ENCODE data around the gene LCNL1.

Gene LCNL1

DNA sequence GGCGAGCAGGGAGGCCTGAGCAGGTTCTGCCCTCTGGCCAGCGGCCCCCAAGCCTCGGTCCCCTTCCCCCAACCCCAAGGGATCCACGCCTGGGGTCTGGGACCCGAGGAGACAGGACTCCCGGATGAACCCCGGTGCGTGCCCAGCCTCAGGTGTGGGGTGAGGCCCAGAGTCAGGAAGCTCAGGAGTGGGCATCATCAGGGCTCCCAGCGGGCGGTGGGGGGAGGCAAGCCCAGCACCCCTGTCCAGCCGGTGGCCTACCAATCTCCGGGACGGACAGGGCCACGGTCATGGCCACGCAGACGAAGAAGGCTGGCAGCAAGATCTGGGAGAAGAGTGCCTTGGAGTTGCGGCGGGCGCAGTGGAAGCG is 30.8 kb downstream of the LCNL1 start:
- no peak for DNase-seq

DNA sequence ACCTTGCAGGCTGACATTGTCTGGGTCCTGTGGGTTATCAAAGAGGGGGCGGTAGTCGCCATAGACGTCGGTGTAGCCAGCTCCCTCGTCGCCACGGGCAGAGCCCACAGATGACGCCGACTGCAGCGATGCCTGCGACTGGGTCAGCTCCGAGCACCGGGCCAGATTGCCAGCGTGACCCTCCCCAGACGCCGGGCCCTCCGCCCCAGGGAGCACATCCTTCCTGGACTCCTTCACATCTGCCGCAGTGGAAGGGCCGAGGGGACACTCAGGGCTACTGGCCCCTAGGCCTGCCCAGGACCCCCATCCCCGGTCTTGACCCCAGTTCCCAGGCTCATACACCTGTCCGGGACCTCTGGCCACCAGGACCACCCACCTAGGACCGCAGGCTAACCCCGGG is 31.4 kb downstream of the LCNL1 start:
- DNase-seq, result no peak

DNA sequence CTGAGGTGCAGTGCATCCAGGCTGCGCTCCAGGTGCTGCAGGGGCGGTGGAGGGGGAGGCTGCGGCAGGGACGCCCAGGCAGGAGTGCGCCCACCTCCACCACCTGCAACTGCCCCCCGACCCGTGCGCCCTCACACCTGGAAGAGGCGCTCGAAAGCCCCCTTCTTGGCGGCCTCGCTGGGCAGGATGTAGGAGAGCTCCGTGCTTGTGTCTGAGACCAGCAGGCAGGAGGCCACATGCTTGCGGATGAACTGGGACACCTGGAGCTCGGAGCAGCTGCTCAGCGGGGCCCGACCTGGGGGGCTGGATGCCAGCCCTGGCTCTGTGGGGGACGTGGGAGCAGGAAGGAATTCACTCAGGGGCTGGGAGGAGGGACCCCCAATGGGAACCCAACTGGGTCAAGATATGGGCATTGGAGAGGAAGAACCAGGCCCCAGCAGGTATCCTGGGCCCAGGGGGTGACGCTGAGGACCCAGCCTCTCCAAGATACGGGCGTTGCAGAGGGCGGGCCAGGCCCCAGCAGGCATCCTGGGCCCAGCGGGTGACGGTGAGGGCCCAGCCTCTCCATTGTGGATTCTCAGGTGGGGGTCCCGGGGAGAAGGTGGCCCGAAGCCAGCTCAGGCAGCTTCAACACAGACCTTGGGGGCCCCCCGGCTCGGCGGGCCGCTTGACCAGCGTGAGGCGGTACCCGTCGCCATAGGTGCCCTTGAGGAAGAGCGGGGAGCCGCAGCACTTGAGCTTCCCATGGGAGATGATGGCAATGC is 32.2 kb downstream of the LCNL1 start:
- no peak for DNase-seq

DNA sequence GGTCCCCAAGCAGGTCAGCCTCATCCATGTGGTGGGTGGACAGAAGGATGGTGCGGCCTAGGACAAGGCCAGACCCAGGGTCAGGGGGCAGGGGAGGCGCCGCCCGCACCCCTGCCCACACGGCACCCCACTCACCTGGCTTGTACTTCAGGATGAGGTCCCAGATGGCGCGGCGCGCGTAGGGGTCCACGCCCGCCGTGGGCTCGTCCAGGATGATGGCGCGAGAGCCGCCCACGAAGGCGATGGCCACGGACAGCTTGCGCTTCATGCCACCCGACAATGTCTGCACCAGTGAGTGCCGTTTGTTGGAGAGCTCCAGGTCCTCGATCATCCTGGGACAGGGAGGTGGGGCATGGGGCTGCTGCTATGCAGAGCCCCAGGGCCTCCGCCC is 32.7 kb downstream of the LCNL1 start:
- DNase-seq, result no peak

DNA sequence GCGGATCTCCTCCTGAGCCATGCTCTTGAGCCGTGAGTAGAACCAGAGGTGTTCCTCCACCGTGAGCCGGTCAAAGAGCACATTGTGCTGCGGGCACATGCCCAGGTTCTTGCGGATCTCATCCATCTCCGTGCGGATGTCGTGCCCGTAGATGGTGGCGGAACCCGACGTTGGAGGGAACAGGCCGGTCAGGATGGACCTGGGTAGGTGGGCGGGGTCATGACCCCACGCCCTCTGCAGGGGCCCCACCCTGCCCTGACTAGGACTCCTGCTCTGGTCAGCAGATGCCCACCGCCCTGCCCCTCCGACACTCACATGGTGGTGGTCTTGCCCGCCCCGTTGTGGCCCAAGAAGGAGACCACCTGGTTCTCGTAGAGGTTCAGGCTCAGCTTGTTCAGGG is 33.2 kb downstream of the LCNL1 start:
- DNase-seq, result no peak

DNA sequence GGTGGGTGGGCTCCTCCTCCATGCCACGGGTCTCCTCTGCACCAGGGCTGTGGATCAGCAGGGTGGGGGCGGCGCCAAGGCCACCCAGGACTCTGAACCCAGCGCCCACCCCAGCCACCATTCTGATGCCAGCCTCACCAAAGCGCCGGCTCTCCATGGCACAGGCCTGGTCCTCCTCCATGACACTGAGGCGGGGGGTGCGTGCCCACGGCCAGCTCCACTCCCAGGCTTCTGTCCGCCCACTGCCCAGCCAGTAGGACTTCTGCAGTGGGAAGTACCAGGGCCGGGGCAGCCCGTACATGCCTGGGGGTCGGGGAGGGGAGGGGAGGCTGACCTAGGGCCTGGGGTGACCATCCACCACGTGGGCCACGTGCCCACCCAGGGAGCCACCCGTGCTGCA is 33.6 kb downstream of the LCNL1 start:
- DNase-seq, result no peak

DNA sequence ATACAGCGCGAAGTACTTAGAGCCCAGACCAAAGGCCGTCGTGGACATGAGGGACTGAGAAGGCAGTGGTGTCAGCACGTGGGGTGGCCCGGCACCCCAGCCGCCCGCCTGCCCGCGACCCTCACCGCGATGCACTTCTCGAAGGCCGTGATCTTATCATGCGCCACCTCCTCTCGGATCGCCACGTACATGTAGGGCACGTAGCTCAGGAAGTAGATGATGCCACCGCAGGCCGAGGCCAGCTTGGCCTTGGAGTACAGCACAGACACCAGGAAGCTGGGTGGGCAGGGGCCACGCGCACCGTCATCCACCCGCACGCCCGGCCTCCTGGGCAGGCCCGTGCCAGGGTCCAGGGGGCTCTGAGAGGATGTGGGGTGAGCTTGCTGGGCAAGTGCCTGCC is 34.3 kb downstream of the LCNL1 start:
- no peak for DNase-seq

DNA sequence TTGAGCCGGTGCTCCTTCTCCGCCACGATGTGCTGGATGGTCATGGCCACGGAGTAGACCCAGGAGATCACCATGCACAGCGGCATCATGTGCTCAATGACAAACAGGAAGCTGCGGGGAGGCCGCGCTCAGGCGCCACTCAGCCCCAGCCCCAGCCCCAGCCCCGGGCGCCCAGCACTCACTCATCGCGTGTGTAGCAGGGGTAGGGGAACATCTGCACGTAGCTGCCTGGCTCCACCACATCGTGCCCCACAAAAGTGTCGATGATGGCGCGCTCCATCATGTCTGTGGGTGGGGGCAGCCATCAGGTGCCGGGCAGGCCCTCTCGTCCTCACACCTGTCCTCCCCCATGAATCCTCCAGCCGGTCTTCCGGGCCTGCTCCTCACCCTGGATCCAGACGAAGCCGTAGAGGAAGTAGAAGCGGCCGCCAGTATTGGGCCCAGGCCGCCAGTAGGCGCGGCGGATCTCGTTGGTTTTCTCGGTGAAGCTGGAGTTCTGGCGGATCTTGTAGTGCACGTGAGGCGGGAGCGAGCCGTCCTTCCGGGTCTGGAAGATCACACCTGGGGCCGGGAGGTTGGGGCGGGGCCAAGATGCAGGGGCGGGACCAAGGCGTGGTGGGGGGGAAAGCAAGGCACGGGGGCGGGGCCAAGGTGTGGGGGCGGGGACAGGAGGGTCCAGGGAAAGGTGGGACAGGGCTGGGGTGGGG is 35.2 kb downstream of the LCNL1 start:
- DNase-seq, result no peak

DNA sequence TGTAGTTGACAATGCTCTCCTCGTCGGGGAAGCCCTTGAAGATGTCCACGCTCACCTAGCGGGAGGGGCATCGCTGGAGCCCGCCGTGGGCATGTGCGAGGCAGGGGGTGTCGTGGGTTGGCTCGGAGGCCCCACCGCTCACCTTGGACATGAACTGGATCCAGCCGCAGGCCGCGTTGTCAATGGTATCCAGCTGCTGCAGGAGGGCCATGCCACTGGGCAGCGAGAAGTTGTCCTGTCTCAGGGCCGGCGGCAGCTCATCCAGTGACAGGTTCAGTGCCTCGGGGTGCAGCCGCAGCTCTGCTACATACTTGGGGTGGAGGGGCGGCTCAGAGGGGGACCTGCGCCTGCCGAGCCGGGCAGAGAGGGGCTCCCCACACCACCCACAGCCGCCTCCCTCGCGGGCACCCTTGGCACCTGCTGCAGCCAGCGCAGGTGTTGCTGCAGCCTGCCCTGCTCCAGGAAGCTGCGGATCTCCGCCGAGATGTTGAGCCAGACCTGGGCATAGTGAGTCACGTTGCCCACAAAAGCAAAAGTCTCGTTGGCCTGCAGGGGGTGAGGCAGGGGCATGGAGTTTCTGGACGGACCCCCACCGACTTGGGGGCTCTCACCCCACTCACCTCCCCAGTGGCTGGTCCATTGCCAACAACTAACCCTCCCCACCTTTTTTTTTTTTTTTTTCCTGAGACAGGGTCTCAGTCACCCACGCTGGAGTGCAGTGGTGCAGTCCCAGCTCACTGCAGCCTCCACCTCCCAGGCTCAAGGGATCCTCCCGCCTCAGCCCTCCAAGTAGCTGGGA is 36.2 kb downstream of the LCNL1 start:
- no peak for DNase-seq

DNA sequence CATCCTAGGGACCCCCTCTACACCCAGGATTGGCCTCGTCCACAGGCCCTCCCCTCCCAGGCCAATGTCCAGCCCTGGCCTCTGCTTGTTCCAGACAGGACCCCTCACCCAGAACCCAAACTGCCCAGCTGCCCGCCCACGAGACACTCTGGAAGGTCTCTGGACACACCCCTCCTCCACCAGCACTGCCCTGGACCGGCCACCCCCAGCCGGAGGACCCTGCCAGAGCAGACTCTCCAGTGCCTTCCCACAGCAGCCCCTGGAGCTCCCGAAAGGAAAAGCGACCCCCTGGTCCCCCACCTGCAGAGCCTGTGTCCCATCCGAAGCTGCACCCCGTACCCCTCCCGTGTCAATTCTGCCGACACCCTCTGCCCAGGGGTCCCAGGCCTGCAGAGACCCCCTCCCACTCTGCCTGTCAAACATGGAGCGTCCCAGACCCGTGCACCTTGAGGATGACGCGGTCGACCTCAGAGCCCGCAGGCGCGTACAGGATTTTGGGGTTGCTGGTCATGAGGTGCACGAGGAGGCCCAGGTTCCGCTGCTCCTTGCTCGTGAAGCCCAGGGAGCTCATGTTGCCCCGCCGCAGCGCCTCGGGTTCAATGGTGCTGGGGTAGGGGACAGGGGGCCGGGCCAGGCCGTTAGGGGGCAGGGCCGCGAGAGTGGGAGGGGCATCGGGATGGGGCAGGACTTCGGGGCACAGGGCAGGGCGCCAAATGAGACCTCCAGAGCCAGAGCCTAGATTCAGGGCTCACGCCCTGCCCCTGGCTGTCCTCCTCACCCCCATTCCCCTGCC is 37.3 kb downstream of the LCNL1 start:
- DNase-seq, result no peak

DNA sequence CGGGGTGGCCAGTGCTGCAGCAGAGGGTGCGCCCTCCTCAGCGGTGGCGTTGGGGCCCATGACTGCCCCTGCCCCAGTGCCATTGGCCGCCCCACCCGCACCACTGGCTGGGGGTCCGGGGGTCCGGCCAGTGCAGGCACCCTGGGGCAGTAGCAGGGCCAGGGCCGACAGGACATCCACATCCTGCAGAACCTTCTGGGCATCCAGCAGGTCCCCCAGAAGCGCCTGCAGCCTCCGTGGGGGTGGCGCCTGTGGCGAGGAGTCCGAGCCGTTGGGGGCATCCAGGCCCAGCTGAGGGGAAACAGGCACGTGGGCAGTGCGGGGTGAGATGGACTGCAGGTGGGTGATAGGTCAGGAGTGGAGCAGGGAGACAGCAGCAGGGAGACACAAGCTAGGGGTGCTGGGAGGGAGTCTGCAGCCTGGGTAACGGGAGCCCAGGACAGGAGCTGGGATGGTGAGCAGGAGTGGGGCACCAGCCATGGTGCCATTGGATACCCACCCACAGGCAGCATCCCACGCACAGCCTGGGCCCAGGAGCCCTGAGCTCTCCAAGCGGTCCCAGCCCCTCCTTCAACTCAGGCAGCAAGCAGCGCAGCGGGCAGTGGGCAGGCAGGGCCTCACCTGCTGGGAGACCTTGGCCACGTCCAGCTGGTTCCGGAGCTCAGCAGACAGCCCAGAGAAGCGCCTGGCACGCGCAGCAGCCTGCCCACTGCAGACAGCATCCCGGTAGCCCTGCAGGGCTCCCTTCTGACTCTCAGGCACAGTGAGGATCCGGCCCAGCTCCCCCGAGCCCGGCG is 38.2 kb downstream of the LCNL1 start:
- no peak for DNase-seq

DNA sequence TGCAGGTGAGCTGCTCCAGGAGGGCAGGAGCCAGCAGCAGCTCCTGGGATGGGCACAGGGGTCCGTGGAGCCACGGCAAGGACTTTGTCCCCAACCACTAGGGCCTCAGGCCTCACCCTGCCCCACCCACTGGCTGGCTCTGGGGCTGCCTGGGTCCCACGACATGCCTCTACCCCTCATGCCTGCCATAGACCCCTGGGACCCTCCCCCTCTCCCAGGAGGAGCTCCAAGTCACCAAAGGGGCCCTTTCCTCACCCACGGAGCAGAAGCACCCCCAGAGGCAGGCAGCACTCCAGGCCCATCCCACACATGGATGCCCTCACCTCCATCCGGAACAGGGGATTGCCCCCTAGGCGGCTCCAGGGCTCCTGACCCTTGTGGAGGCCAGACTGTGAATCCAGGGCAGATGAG is 38.8 kb downstream of the LCNL1 start:
- DNase-seq, result no peak

DNA sequence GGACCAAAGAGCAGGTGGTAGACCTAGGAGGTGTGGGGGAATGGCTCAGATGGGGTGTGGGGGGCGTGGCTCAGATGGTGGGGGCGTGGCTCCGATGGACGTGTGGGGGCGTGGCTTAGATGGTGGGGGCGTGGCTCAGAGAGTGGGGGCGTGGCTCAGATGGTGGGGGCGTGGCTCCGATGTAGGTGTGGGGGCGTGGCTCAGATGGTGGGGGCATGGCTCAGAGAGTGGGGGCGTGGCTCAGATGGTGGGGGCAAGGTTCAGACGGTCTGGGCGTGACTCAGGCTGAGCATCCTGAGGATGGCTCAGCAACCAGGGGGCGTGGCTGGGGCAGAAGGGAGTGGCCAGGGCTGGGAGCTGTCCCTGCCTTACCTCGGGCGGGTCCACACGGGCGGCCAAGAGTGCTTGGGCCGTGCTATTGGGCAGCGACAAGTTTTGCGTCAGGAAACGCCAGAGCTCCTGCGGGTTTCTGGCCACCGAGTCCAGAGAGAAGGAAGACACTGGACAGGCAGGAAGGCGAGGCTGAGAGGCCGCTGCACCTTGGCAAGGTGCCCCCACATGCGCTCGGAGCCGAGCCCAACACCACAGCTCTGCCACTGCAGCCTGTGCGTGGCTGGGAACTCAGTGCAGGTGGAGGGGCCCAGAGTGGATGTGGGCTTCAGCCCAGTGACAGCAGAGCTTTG is 39.3 kb downstream of the LCNL1 start:
- DNase-seq, result no peak

DNA sequence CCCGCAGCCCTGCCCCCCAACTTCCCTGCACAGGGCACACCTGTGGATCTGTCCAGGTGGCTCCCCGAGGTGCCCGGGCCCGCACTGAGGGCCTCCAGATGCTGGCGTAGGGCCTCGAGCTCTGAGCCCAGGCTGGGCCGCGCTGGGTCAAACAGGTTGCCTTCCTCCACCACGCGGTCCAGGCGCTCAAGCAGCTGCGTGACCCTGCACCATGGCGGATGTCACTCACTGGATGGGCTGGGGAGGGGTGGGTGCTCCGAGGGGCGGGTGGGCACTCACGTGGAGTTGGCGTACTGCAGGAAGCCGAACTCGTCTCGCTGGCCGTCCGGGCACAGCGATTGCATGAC is 39.8 kb downstream of the LCNL1 start:
- no peak for DNase-seq

DNA sequence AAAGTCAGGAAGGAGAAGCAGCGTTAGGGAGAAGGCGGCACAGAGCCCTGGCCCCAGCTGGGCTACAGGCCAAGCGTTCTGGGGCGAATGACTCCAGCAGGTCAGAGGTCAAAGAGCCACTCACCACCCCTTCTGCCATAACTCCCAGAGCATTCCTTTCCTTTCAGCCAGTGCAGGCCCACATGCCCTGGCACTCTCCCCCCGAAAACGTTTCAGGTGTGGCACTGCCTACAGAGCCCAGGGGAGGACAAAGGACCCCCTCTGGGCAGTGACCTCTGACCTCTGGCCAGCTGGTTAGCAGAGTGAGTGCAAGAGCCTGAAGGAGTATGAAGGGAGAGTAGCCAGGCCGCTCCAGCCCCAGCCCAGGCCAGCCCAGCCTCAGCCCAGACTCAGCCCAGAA is 40.4 kb downstream of the LCNL1 start:
- DNase-seq, result no peak

DNA sequence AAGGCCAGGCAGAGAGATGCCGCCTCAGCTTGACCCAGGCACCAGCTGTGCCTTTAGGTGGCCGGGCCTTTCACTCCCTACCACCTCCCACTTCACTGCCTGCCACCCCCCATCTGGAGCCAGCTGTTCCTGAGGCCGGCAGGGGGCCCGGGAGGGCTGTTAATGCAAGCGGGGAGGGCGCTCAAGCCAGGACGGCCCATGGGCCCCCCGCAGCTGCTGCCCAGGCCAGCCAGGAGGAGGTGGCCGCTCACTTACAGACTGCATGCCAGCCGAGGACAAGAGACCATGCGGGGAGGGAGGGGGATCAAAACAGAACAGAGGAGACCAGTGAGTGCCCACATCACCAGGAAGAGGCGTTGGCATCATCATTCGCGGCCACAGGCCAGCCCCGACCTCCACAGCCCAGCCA is 40.8 kb downstream of the LCNL1 start:
- DNase-seq, result no peak

DNA sequence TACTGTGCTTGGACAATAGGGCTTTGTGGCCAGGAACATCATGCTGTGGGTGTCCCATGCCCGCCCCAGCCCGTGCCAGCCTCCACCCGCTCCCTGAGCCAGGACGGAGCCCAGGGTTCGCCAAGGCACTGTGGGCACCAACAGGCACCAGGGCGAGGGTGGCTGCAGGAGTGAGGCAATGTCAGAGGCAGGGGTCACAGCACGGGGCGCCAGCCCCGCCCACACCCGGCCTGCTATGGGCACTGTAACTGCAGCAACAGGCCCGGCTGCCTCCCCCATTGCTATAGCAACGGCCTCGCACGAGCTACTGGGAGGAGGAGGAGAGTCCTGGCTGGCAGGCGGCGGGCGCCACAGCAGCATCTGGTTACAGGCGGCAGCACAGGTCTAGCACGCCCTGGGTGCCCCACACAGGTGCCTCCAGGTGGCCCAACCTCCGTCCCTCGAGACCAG is 42.7 kb downstream of the LCNL1 start:
- DNase-seq, result peak; percentile 65

DNA sequence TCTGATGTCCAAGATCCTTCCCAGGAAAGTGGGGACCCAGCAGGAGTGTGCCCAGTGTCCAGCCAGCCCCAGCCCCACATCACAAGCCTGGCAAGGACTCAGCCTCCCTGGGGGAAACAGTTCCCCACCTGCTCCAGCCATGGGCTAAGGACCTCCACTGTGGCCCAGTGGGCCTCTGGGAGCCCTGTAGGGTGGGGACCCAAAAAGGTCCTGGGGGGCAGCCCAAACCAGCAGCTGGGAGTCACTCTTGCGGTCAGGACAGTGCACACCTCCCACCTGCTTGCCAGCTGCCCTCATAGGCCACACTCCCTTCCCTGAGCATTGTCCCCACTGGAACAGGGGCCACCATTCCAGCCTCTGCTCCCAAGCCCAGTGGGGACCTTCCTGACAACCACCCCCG is 43.6 kb downstream of the LCNL1 start:
- no peak for DNase-seq

DNA sequence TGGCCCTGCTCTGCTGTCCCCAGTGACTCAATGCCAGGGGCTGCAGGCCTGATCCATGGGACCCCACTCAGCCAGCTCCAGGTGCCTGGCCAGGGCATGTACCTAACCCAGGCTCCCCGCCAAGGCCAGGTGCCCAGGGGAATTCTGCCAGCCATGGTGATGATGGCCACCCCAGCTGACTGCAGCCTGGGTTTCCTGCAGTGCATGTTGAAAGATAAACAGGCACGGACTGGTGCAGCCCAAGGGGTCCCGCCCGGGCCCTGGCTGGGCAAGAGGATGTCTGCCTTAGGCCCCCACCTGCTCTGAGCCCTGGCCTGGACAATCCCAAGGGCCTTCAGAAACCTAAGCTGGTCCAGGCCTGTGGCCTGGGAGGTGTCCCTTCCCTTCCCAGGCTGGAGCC is 44.0 kb downstream of the LCNL1 start:
- DNase-seq, result no peak

DNA sequence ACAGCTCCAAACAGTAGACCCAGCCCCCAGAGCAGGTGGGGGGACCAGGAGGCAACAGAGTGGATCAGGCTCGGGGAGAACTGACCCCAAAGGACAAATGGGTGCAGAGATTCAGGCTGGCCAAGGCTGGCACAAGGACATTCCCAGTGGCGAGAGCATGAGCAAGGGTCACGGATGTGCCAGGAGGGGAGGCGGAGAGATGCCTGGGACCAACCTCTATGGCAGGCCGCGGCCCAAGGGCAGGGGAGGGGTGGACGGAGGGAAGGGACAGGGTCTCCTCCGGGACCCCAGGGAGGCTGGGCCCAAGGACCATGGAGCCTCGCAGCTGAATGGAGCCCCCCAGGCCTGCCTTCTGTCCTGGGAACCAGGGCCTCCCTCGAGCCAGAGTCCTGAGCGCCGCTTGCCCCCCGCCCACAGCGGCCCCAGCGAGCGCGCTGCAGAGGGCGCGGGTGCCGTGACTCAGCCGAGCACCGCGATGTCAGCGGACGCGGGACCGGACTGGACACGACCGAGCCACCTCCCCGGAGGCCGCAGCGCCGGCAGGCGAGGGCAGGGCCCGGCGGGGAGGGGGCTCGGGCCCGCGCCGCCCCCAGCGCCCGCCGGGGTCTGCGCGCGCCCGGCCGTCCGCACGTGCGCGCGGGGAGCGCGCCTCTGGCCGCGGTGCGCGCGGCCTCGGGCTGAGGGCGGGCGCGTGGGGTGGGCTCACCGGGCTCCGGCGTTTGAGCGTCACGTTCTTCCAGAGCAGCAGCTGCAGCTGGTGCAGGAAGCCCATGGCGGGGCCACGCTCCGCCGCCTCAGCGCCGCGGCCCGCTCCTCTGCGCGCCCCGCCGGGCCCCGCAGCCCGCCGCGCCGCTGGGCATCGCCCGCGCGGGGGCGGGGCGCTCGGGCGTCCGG is 44.8 kb downstream of the LCNL1 start, which contains the start of gene ABCA2:
Gene ABCA2 (minus strand): TSS at position 869 of the 894 bp plus-strand sequence. CDS start 97 bp downstream, at position 772.
- DNase-seq, result no peak

Data from NCI-H1105 treated with DMSO at 0.1 percent for 48 hours (cell line).